Esophagus muscularis mucosa (tissue), 4 donors: ENCODE measurements around the gene ALX3. TPM values are rescaled to one million over a fixed set of nuclear protein-coding genes. Genes with fewer than 3 reads are reported as not detected.

Experiments
- DNase-seq: peaks from one replicate; pipeline ENCODE4 v3.0.0-alpha.2; 2017; ENCODE audit errors: extremely low spot score
- H3K27ac ChIP-seq, 4 donors: fragments of 200-600 bp; sonication (generic); replicated peaks in 1 of 4; 1 replicate in 3 of 4; 2 replicates in 1 of 4; pipeline ENCODE4 v1.5.1; 2016 to 2019; ENCODE audit warnings: mild to moderate bottlenecking in 1 of 4
- H3K27me3 ChIP-seq, 4 donors: fragments of 200-600 bp; sonication (generic); one replicate each; pipeline versions ENCODE4 v1.5.1 to v1.6.0; 2016 to 2019
- H3K36me3 ChIP-seq, 4 donors: fragments of 200-600 bp; sonication (generic); one replicate each; pipeline ENCODE4 v1.5.1; 2016 to 2019
- H3K4me1 ChIP-seq, 4 donors: fragments of 200-600 bp; sonication (generic); one replicate each; pipeline ENCODE4 v1.5.1; 2016 to 2019
- H3K4me3 ChIP-seq, 4 donors: fragments of 200-600 bp; sonication (generic); 1 replicate in 2 of 4; 2 replicates in 2 of 4; pipeline ENCODE4 v1.5.1; 2016 to 2019; ENCODE audit warnings: mild to moderate bottlenecking in 4 of 4, moderate library complexity in 1 of 4
- H3K9me3 ChIP-seq, 4 donors: fragments of 200-600 bp; sonication (generic); 1 replicate in 3 of 4; 2 replicates in 1 of 4; pipeline ENCODE4 v1.5.1; 2016 to 2019
- CTCF ChIP-seq, 3 experiments: fragments of 200-600 bp in 2 of 3; fragments of 450-650 bp in 1 of 3; sonication (generic) in 2 of 3; IDR thresholded peaks; one replicate each; pipeline ENCODE4 v1.5.1; 2017 to 2019; ENCODE audit warnings: antibody characterized with exemption in 3 of 3, mild to moderate bottlenecking in 2 of 3, moderate library complexity in 1 of 3
- EP300 ChIP-seq: sonication (generic); formaldehyde crosslinking; IDR thresholded peaks from one replicate; pipeline ENCODE4 v1.6.1; 2017; ENCODE audit warnings: antibody characterized with exemption
- POLR2A ChIP-seq: fragments of 450-650 bp; IDR thresholded peaks from one replicate; pipeline ENCODE4 v1.6.1; 2017; ENCODE audit warnings: antibody characterized with exemption, moderate library complexity, mild to moderate bottlenecking, low read depth
- POLR2AphosphoS5 ChIP-seq, 2 donors: sonication (generic); formaldehyde crosslinking; IDR thresholded peaks; one replicate each; pipeline ENCODE4 v1.6.1; 2017; ENCODE audit warnings: antibody characterized with exemption in 2 of 2
- WGBS: methylation state at CpG from one replicate; pipeline ENCODE4 v1.1.5; 2018; 5-methylcytosine and 5-hydroxymethylcytosine counted together
- intact Hi-C: fragments of 100-400 bp; cut with DNase I; formaldehyde crosslinking; loops from one replicate; pipeline ENCODE4 v1.15.1; 2023
- total RNA-seq, 4 donors: library from RNA; depleted of rRNA; stranded (reverse); fragments of >200 nt; gene quantifications; one replicate each; pipeline versions ENCODE4 v1.1.0 to v1.2.1, GENCODE V29; 2016

ALX3 gene
- total RNA-seq, 4 donors from 2014 or later = not detected

- H3K4me1 ChIP-seq = peaks cover 0 to 7% (median 2%) of the 10 kb centered on the region in 4 donors
- DNase-seq = no peak
- H3K36me3 ChIP-seq = no peaks in the 10 kb centered on the region
- WGBS = 60% methylated on average over 2 of the region's 2 CpGs
- no peak overlapping the region for H3K4me3 ChIP-seq
- H3K27me3 ChIP-seq = peaks cover 0 to 22% (median 0%) of the 10 kb centered on the region in 4 donors
- TF ChIP-seq POLR2A = no peak
- no peak for TF ChIP-seq CTCF (IDR thresholded peaks at IDR 0.05)
- no peak for TF ChIP-seq POLR2AphosphoS5 (IDR thresholded peaks at IDR 0.05)
- TF ChIP-seq EP300 = no peak
- H3K9me3 ChIP-seq = no peaks in the 10 kb centered on the region
- H3K27ac ChIP-seq = no peak overlapping the region
- intact Hi-C loops = no loop called here
These were observed 20.9 kb upstream of the ALX3 start for GRCh38 chr1:110091381-110091780.

- Histone ChIP-seq H3K27ac (no peak overlapping the region), H3K9me3 (no peaks in the 10 kb centered on the region), H3K36me3 (no peaks in the 10 kb centered on the region), H3K27me3 (peaks cover 0 to 12% (median 0%) of the 10 kb centered on the region in 4 donors), H3K4me3 (no peak overlapping the region), H3K4me1 (peaks cover 3 to 9% (median 7%) of the 10 kb centered on the region in 4 donors)
- TF ChIP-seq POLR2A (no peak), CTCF (IDR thresholded peaks at IDR 0.05) (no peak), EP300 (no peak), POLR2AphosphoS5 (IDR thresholded peaks at IDR 0.05) (no peak)
- intact Hi-C loops = no loop called here
- no peak for DNase-seq
- 77% methylated on average over 7 of the region's 7 CpGs for WGBS
These were observed 19.2 kb upstream of the ALX3 start for GRCh38 chr1:110089561-110090275.

- intact Hi-C loops = no loop called here
These were observed 18.4 kb upstream of the ALX3 start for GRCh38 chr1:110088739-110089316.

GRCh38 chr1:110087812-110088738 is 17.6 kb upstream of the ALX3 start:
- intact Hi-C loops = no loop called here
- H3K4me1 ChIP-seq = peaks cover 19 to 26% (median 24%) of the 10 kb centered on the region in 4 donors
- no peak overlapping the region for H3K4me3 ChIP-seq
- H3K36me3 ChIP-seq = no peaks in the 10 kb centered on the region
- H3K27ac ChIP-seq = no peak overlapping the region
- 54% methylated on average over 15 of the region's 15 CpGs for WGBS
- DNase-seq = no peak
- TF ChIP-seq EP300 (no peak), POLR2AphosphoS5 (IDR thresholded peaks at IDR 0.05) (no peak), CTCF (IDR thresholded peaks at IDR 0.05) (peak; percentile 65 to 84 (median 67)), POLR2A (no peak)
- H3K9me3 ChIP-seq = no peaks in the 10 kb centered on the region
- peaks cover 0 to 23% (median 3%) of the 10 kb centered on the region in 4 donors for H3K27me3 ChIP-seq

More at GRCh38 chr1:110088739-110089316, 18.4 kb upstream of the ALX3 start:
- Histone ChIP-seq H3K4me1 (peaks cover 12 to 18% (median 16%) of the 10 kb centered on the region in 4 donors), H3K27me3 (peaks cover 0 to 16% (median 3%) of the 10 kb centered on the region in 4 donors), H3K9me3 (no peaks in the 10 kb centered on the region), H3K4me3 (no peak overlapping the region), H3K36me3 (no peaks in the 10 kb centered on the region), H3K27ac (no peak overlapping the region)
- TF ChIP-seq POLR2AphosphoS5 (IDR thresholded peaks at IDR 0.05) (no peak), CTCF (IDR thresholded peaks at IDR 0.05) (no peak), POLR2A (no peak), EP300 (no peak)
- 81% methylated on average over 10 of the region's 10 CpGs for WGBS
- no peak for DNase-seq
